ENCODE measurements around the gene POLR2I. TPM values are rescaled to one million over a fixed set of nuclear protein-coding genes. Genes with fewer than 3 reads are reported as not detected.

The POLR2I gene
- total RNA-seq, 1 experiment from 2014 or later: 174 TPM

GRCh38 chr19:36101550-36102327, 12.9 kb downstream of the POLR2I start:
- ATAC-seq (no peak), DNase-seq (ENCODE audit: low read depth, low spot score) (no peak)
- Histone ChIP-seq H3K36me3 (ENCODE audit: control insufficient read depth, insufficient read depth, low read length) (peaks cover 8% of the 10 kb centered on the region), H3K4me3 (ENCODE audit: low read depth in 2 of 2, low read length in 2 of 2) (no peak overlapping the region), H3K4me1 (ENCODE audit: control insufficient read depth, insufficient read depth, low read length) (no peaks in the 10 kb centered on the region), H3K27ac (ENCODE audit: low read length) (no peak overlapping the region), H3K27me3 (ENCODE audit: control insufficient read depth, insufficient read depth, low read length) (no peaks in the 10 kb centered on the region), H3K9me3 (ENCODE audit: control insufficient read depth, insufficient read depth, low read depth, low read length) (no peaks in the 10 kb centered on the region)
- intact Hi-C loops (cut with micrococcal nuclease; ENCODE audit: unreplicated experiment): no loop called here
- BruUV-seq (replicated peaks): no TSS peak
- POLR2A ChIA-PET: interaction anchor here (0.6 kb wide), 1 partner anchor 40 kb away, joined by 3 read pairs; no protein-coding TSS in a partner anchor
- CTCF ChIA-PET: no interaction called here
- TF ChIP-seq POLR2AphosphoS5 (IDR thresholded peaks at IDR 0.05; ENCODE audit: low read depth, low read length): no peak
- no peak for TF ChIP-seq SIN3A (IDR thresholded peaks at IDR 0.05; ENCODE audit: borderline replicate concordance, insufficient read depth, low read depth, low read length)
- no peak for TF ChIP-seq REST (IDR thresholded peaks at IDR 0.05; ENCODE audit: insufficient read depth in 1 of 2, low read depth in 2 of 2, low read length in 1 of 2)
- no peak for TF ChIP-seq TCF7L2 (IDR thresholded peaks at IDR 0.05; ENCODE audit: low read depth, low read length)
- TF ChIP-seq CTCF (IDR thresholded peaks at IDR 0.05): no peak
- in situ Hi-C loops (cut with HindIII; ENCODE audit: low pct_unique_long_range_greater_than_20kb, low sequenced_read_pairs): no loop called here

- no peaks in the 10 kb centered on the region for H3K27me3 ChIP-seq (ENCODE audit: control insufficient read depth, insufficient read depth, low read length)
- ChIA-PET CTCF (interaction anchor here (1.2 kb wide), 1 partner anchor 69 kb away, joined by 5 read pairs; no protein-coding TSS in a partner anchor), POLR2A (no interaction called here)
- BruUV-seq (replicated peaks): no TSS peak
- H3K4me1 ChIP-seq (ENCODE audit: control insufficient read depth, insufficient read depth, low read length): no peaks in the 10 kb centered on the region
- in situ Hi-C loops (cut with HindIII; ENCODE audit: low pct_unique_long_range_greater_than_20kb, low sequenced_read_pairs): no loop called here
- TF ChIP-seq TCF7L2 (IDR thresholded peaks at IDR 0.05; ENCODE audit: low read depth, low read length): no peak
- no peak for DNase-seq (ENCODE audit: low read depth, low spot score)
- no peaks in the 10 kb centered on the region for H3K9me3 ChIP-seq (ENCODE audit: control insufficient read depth, insufficient read depth, low read depth, low read length)
- H3K27ac ChIP-seq (ENCODE audit: low read length): no peak overlapping the region
- H3K36me3 ChIP-seq (ENCODE audit: control insufficient read depth, insufficient read depth, low read length): peaks cover 14% of the 10 kb centered on the region
- ATAC-seq: no peak
- intact Hi-C loops (cut with micrococcal nuclease; ENCODE audit: unreplicated experiment): no loop called here
- H3K4me3 ChIP-seq (ENCODE audit: low read depth in 2 of 2, low read length in 2 of 2): no peak overlapping the region
Observed at GRCh38 chr19:36100476-36100875, 14.2 kb downstream of the POLR2I start.

GRCh38 chr19:36099166-36099785, 15.4 kb downstream of the POLR2I start:
- ATAC-seq: no peak
- H3K27me3 ChIP-seq (ENCODE audit: control insufficient read depth, insufficient read depth, low read length): no peaks in the 10 kb centered on the region
- TF ChIP-seq SIN3A (IDR thresholded peaks at IDR 0.05; ENCODE audit: borderline replicate concordance, insufficient read depth, low read depth, low read length) (no peak), TCF7L2 (IDR thresholded peaks at IDR 0.05; ENCODE audit: low read depth, low read length) (no peak), REST (IDR thresholded peaks at IDR 0.05; ENCODE audit: insufficient read depth in 1 of 2, low read depth in 2 of 2, low read length in 1 of 2) (no peak)
- no peaks in the 10 kb centered on the region for H3K4me1 ChIP-seq (ENCODE audit: control insufficient read depth, insufficient read depth, low read length)
- in situ Hi-C loops (cut with HindIII; ENCODE audit: low pct_unique_long_range_greater_than_20kb, low sequenced_read_pairs): no loop called here
- H3K27ac ChIP-seq (ENCODE audit: low read length): no peak overlapping the region
- intact Hi-C loops (cut with micrococcal nuclease; ENCODE audit: unreplicated experiment): no loop called here
- H3K9me3 ChIP-seq (ENCODE audit: control insufficient read depth, insufficient read depth, low read depth, low read length): no peaks in the 10 kb centered on the region
- DNase-seq (ENCODE audit: low read depth, low spot score): no peak
- POLR2A ChIA-PET: no interaction called here
- no peak overlapping the region for H3K4me3 ChIP-seq (ENCODE audit: low read depth in 2 of 2, low read length in 2 of 2)
- H3K36me3 ChIP-seq (ENCODE audit: control insufficient read depth, insufficient read depth, low read length): peaks cover 15% of the 10 kb centered on the region
- CTCF ChIA-PET: interaction anchor here (1.2 kb wide), 1 partner anchor 68 kb away, joined by 5 read pairs; no protein-coding TSS in a partner anchor
- BruUV-seq (replicated peaks): no TSS peak
